HG02571 (cell line): ENCODE measurements around the gene PWWP2B.

Experiments used
- ATAC-seq: cut with Tn5 transposase; IDR thresholded peaks from one replicate; pipeline ENCODE4 v1.9.1; 2021; ENCODE audit warnings: mild to moderate bottlenecking, moderate library complexity; ENCODE audit not compliant: unreplicated experiment

The PWWP2B gene

DNA sequence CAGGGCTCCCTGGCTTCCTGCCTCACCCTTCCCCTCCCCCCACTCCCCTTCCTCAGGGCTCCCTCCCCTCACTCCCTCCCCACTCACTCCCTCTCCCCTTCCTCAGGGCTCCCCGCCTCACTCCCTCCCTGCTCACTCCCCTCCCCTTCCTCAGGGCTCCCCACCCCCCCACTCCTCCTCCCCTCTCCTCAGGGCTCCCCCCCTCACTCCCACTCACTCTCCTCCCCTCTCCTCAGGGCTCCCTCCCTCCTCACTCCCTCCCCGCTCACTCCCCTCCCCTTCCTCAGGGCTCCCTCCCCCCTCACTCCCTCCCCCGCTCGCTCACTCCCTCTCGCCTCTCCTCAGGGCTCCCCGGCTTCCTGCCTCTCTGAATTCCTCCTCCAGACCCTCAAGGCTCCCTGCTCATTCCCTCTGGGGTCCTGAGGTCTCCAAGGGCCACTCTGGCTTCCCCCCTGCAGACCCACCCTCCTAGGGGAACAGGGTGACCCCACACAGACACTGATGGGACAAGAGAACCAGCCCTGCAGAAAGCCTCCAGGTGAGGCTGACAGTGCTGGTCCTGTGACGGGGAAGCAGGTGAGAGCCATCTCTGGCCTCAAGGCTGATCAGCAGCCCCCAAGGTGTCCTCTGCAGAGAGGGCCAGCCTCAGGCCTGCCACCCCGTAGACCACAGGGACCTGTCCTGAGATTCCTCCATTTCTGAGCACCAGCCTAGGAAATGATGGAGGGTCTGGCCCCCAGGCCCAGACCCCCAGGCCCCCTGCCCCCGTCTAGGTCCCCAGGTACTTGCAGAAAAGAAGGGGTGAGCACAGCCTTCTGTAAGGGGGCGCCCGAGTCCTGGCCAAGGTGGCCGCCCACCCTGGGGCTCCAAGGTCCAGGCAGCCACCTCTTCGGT, 47.2 kb downstream of the PWWP2B start:
- ATAC-seq, result no peak

DNA sequence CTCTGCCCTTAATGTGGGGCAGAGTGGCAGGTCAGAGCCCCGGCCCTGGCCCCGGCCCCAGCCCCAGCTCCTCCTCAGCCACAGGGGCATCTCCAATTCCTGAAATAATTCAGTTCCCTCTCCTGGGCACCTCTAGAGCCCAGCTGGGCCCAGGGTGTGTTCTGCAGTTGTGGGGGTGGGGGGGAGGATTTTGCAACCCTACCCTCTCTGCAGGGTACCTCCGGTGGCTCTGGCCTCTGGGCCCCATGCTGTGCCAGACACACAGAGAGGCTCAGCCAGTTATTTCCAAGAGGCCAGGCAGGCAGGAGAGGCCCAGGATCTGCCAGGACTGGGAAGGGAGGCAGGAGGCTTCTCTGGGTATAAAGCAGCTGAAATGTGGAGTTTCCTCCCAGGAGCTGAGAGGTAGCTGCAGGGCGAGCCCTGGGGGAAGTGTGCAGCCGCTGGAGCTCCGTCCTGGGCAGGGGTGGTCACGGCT, 47.9 kb downstream of the PWWP2B start:
- no peak for ATAC-seq

DNA sequence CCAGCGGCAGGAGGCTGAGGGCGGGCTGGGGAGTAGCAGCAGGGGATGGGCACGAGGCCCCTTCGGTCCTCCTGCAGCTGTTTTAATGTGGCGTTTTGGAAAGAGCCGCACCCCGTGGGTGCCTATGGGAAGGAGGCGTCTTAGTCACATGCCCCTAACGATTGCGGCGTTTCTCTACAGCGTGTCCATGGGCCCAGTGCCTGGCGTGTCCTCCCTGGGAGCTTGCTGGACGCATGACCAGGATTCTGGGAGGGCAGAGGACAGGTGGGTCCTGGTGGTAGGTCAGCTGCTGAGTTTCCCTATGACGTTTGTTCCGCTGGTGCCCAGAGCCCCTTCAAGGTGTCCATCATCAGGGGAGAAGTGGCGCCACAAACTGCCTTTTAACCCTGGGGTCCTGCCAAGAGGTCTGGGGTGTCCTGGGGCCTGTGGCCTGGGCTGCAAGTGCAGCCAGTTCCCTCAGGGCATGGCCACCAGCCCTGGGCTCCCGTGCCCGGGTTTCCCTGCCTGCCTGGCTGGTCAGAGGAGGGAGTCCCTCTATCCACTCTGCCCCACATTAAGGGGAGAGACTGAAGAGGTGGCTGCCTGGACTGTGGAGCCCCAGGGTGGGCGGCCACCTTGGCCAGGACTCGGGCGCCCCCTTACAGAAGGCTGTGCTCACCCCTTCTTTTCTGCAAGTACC, 48.7 kb downstream of the PWWP2B start:
- ATAC-seq, result no peak

DNA sequence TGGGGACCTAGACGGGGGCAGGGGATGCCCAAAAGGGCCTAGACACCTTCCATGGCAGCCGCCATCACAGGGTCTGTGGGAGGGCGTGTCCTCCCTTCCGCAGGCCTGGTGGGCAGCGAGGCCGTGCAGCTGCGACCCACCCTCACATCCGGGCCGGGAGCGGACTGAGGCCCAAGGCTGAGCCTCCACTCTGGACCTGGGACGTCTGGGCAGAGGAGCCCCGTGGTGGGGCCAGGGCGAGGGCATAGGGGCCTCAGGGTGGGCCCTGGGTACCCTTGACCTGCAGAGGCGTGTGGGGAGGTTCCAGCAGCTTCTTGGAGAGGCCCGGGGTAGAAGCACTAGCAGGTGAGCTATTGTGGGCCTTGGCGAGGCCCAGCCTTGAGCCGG, 49.2 kb downstream of the PWWP2B start:
- ATAC-seq, result no peak

DNA sequence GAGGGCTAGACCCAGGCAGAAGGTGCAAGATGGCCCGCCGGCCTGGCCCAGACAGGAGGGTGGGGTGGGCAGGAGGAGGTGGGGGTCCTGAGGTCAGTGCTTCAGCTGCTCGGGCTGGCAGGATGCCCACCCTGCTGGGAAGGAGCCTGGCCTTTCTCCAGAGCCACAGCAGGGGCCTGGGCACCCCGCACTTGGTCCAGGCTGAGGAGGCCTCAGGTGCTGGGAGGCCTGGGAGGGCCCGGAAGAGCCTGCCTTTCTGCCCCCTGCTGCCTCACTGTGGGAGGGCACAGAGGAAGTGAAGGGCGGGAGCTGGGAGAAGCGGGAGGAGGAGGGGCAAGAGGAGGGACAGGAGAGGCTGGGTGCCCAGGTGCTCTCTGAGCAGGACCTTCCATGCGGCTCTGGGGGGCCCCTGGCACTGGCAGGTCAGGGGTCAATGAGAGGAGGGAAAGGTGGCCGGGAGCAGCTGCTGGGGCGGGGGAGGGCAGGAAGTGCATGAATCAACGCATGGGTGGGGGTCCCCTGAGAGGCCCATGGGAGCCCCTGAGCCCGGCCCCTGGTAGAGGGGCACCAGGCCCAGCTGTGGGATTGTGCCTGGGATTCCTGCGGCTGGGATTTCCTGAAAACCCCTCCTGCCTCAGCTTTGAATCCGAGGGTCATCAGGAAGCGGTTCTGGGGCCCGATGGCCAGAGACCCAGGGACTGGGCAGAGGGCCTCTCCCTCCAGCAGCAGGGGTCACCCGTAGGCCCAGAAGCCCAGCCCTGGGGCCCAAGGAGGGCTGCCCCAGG, 49.9 kb downstream of the PWWP2B start:
- ATAC-seq, result no peak

DNA sequence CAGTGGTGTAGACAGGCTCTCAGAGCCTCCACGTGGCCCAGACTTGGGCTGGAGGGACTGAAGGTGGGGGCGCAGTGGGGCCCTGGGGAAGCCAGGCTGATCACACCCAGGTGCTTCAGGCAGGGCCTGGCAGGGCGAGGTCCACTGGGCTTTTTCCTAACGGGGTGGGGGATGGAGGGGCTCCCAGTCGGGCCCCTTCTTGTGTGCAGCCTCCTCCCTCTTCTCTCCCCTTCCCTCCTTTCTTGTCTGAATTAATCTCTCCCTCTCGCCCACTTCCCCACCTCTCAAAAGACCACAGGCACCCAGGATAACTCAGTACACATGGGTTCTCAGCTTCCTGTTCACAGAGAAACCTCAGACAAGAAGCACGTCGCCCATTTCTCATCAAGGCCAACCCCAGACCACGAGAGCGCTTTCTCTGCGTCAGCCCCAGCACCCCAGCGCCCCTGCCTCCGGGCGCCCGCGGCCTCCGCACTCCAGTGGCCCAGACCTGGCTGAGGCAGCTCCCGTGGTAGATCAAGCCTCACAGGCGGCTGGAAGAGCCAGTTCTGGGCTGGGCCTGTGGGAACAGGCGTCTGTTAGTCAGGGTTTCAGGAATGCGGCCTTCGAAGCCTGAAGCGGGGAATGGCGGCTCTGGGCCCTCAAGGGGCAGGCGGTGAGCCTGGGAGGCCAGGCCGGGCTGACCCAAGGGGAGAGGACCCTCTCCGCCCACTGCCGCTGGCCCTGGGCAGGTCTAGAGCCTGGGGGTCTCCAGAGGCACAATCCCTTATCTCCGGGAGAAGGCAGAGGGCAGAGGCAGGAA, 50.6 kb downstream of the PWWP2B start:
- no peak for ATAC-seq

DNA sequence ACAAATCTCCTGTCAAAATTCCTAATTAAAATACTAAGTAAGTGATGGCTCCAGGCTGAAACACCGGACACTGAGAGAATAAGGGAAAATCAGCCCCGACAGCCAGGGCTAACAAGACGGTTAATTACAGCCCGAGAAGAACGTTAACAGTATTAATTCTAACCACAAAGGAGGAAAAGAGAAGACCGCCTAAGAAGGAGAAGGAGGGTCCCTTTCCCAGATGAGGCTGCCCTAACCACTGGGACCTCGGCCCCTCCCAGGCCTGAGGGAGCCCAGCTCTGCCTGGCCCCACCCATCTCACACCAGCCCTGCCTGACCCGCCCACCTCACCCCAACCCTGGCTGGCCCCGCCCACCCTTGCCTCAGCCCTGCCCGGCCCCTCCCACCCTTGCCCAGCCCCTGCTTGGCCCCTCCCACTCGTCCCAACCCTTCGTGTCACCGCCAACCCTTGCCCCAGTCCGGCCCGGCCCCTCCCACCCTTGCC, 51.3 kb downstream of the PWWP2B start:
- no peak for ATAC-seq

DNA sequence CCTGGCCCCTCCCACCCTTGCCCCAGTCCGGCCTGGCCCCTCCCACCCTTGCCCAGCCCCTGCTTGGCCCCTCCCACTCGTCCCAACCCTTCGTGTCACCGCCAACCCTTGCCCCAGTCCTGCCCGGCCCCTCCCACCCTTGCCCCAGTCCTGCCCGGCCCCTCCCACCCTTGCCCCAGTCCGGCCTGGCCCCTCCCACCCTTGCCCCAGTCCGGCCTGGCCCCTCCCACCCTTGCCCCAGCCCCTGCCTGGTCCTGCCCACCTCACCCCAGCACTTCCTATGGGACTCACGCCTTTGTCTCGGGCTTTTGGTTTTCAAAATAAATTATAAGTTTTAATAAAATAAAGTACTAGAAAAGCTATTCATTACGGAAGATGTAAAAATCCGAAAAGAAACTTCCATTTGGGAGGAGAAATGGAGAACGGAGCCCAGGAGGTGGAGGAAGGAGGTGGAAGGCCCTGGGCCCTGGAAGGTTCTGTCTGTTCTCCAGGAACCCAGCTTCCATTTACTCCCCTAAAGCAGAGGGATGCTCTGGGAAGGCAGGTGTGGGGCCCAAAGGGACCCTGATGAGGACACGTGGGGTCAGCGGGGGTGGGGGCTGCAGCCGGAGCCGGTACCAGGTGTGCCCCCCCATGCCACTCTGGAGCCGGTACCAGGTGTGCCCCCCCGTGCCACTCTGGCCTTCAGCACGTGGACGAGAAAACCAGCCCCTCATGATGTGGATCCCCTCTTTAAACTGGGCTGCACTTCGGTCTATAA, 52.2 kb downstream of the PWWP2B start:
- no peak for ATAC-seq

DNA sequence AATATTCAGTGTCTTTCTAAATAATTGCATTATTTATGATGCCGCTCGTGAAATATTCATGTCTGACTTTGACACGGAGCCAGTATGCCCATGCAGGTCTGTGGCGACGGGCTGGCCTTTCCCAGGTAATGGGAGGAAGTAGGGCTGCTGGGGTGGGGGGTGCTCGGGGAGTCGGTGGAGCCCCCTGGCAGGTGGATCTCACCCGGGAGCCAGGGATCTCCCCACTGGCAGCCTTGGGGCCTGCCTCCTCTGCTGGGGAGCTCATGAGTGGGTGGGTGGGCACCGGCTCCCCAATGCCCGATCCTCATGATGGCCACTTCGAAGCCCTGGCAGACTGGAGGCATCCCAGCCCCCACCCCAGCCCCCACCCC, 52.8 kb downstream of the PWWP2B start:
- no peak for ATAC-seq

DNA sequence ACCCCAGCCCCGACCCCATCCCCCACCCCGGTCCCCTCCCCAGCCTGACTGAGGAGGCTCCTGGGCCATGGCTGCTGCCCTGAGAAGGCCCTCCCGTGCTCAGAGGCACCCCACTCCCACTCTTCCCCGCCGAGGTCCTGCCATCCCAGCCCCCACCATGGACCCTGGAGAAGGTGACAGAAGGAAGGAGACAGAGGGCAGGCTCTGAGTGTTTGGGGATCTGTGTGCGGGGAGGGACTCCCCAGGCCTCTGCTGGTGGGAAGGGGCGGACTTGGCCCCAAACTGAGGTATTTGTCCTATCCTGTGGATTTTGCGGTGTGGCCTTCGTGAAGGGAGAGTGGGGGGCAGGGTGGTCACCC, 53.4 kb downstream of the PWWP2B start:
- ATAC-seq, result no peak

DNA sequence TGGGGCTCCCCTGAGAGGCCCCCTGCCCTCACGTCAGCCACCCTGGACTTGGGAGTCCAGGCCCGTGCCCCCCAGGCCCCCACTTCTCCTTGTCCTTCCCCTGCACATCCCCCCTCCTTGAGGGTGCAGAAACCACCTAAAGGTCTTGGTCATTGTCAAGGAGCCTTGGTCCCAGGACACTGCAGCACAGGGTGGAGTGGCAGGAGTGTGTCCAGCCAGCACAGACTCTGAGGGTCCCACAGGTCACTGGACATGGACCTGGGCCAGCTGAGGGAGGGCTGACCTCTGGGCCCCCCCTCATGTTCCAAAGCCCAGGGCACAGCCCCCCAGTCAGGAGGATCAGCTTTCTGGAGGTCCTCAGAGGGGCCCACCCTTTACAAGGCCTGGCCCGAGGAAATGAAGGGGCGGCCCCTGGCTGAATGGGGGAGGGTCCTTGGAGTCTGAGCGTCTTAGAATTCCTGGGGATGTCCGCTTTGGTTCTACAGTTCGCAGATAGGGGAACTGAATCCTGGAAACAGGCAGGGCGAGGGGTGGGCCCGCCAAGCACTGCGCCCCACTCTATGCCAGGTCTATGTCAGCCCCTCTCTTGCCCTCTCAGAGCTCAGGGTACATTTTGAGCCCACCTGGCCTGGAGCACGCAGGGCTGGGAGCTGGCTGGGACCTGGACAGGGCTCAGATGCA, 54.0 kb downstream of the PWWP2B start:
- no peak for ATAC-seq

DNA sequence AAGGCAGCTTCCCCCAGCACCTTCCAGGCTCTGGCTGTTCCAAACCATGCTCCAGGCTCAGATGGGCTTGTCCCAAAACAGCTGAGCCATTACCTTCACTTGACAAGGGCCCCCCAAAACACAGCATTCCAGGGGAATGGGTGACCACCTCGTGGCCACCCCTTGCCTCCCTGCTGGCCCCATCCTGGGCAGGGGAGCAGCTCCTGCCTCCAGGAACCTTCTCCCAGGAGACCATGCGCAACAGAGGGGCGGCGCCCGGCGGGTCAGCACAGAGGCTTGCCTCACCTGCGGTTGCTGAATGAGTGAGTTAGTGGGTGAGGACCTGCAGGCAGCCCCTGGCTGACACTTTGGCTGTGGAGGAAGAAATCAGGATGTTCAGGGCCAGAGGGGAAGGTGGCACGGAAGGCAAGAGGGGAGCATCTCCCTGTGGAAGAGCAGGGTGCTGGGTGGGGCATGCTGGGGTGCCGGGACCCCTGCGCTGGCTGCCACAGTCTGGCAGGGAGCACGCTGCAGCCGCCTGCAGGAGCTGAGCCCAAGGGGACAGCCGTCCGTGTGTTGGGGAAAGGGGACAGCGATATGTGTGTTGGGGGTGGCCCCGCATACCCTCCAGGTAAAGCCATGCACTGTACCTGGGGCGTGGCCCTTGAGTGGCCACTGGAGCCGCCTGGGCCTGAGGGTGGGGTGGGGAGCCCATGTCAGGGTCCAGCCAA, 54.7 kb downstream of the PWWP2B start:
- no peak for ATAC-seq

DNA sequence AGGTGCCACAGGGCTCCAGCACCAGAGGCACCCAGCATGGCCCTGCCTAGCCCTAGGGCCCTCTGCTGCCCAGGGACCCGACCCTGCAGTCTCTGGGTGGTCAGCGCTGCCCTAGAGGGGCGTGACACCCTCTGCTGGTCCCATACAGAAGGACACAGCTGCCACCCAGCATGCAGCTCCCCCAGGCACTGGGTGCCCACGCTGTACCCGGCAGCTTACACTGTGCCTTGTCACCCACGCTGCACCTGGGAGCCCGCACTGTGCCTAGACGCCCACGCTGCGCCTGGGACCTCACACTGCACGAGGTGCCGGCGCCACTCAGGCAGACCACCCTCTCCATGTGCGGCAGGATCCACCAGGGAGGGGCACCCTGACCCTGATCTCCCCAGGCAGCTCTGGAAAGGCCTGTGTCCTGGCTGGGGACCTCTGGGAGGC, 55.2 kb downstream of the PWWP2B start:
- no peak for ATAC-seq

DNA sequence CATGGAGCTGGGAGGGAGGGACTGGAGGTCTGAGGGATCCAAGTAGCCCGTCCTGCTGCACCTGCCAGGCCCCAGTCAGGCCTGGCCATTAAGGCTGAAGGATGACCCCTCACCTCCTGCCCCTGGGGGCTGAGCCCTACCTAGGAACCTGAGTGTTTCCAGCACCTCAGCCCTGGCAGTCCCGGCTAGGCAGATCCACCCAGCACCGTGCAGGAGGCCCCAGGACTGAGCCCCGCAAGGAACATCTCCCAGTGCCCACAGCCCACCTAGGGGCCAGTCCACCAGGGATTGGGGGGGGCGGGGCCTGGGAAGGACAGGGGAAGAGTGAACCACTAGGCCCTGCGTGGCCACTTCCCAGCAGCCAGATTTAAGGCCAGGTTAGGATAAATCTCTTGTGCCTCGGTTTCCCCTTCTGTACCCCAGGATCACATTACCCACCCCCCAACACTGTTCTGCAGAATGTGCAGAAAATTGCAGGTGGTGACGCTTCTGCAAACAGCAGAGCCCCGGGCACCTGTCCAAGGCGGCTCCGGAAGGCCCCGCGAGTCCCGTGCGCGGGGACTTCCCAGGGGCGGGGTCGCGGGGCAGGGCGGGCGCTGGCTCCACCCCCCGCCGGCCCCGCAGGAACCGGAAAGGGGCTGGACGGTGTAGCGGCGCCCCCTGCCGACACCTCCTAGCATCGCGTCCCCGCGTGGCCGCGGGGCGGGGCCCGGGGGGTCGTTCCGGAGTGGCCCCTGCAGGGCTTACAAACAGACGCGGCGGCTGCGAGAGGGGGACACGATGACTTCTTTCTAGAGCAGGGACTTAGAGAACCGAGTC, 55.9 kb downstream of the PWWP2B start:
- peak; percentile 75 for ATAC-seq

DNA sequence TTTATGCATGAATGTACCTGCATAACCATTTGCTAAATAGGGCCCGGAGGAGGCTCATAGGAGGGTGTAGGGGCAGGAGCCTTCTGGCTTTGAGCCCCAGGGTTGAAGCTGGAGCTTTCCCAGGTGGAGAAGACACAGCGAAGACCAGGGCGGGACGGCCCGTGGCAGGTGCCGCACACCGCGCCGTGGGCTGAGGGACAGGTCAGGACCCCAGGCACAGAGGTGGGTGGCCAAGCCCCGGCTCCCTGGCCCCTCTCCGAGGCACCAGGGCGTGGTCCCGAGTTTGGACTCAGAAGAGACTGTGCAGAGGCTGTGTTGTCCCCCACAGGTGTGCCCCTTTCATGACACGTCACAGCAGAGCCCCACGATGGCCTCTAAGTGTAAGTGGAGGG, 56.5 kb downstream of the PWWP2B start:
- no peak for ATAC-seq

DNA sequence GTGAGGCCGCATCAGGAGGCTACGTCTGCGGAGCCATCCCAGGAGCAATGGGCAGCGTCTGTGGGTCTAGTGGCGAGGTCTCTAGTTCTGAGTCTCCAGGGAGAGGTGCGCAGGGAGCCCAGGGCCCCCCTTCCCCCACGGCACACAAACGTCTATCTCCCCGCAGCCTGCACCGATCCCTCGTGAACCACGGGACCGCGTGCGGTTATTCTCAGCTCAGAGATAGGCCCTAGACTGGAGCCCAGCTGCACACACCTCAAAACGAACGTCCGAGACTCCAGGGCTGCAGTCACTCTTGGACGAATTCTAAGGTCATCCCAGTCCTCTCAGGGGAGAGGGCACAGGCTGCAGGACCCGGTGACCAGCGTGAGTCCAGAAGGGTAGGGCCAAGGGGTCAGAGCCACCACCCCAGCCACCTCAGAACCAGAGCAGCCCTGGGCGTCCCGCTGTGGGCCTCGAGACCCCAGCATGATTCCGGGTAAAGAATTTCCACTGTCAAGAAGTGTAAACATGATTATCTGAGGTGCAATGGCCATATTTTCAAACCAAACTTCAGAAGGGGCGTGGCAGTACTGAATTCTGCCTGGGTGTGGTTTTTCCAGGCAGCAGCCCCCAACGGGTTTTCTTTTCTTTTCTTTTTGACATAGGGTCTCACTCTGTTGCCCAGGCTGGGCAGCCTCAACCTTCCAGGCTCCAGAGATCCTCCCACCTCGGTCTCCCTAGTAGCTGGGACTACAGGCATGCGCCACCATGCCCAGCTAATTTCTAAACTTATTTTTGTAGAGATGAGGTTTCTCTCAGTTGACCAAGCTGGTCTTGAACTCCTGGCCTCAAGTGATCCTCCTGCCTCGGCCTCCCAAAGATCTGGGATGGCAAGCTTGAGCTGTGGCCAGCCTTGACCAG, 57.5 kb downstream of the PWWP2B start:
- ATAC-seq, result no peak

DNA sequence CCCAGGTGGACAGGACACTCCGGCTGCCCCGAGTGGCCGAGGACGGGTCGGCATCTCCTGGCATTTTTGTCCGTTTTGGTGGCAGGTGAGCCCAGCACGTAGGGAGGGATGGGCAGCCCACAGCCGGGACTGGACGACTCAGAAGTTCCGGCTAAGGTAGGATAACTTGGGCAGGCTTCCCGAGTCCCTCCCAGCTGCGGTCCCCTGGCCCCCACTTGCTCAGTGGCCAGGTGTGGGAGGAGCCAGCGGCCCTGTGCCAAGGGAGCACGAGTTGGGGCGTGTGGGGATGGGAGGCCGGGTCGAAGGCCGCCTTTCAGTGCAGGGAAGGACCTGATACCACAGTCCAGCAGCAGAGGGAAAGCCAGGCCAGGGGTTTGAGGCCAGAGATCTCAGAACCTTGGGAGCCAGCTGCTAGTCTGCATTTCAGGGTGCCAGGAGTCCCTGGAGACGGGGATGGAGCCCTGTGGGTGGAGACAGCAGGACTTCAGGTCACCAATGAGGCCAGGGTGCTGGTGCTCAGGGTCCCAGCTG, 58.5 kb downstream of the PWWP2B start:
- no peak for ATAC-seq
